Thoracic aorta (tissue), 2 donors: ENCODE data around the gene NRXN3. TPM values are rescaled to one million over a fixed set of nuclear protein-coding genes. Genes with fewer than 3 reads are reported as not detected.

Experiments
- ATAC-seq: fragments of 150-250 bp; one replicate; pipeline ENCODE4 v1.8.0; 2017; ENCODE audit warnings: low read depth; ENCODE audit not compliant: insufficient number of reproducible peaks, low FRiP score
- DNase-seq: peaks from one replicate; pipeline ENCODE4 v3.0.0-alpha.2; 2020; ENCODE audit warnings: low spot score
- H3K27ac ChIP-seq, 2 donors: fragments of 200-600 bp; sonication (generic); 1 replicate in 1 of 2; 2 replicates in 1 of 2; pipeline ENCODE4 v1.5.1; 2016; ENCODE audit warnings: mild to moderate bottlenecking in 2 of 2, moderate library complexity in 2 of 2
- H3K27me3 ChIP-seq: fragments of 200-600 bp; sonication (generic); replicated peaks from 2 replicates; pipeline ENCODE4 v1.6.0; 2016; ENCODE audit warnings: mild to moderate bottlenecking; ENCODE audit not compliant: insufficient read depth
- H3K36me3 ChIP-seq: fragments of 200-600 bp; sonication (generic); one replicate; pipeline ENCODE4 v1.5.1; 2016
- H3K4me1 ChIP-seq, 2 donors: fragments of 200-600 bp; sonication (generic); 1 replicate in 1 of 2; 2 replicates in 1 of 2; pipeline versions ENCODE4 v1.5.1 to v1.6.0; 2016; ENCODE audit warnings: low read depth in 2 of 2, mild to moderate bottlenecking in 1 of 2; ENCODE audit not compliant: control insufficient read depth in 1 of 2
- H3K4me3 ChIP-seq: fragments of 200-600 bp; sonication (generic); 2 replicates; pipeline ENCODE4 v1.5.1; 2016; ENCODE audit warnings: mild to moderate bottlenecking
- H3K9me3 ChIP-seq: fragments of 200-600 bp; sonication (generic); 2 replicates; pipeline ENCODE4 v1.5.1; 2016
- CTCF ChIP-seq: fragments of 200-600 bp; sonication (generic); IDR thresholded peaks from one replicate; pipeline ENCODE4 v1.5.1; 2019; ENCODE audit warnings: antibody characterized with exemption
- total RNA-seq, 2 donors: library from RNA; depleted of rRNA; stranded (reverse); fragments of >200 nt; gene quantifications; one replicate each; pipeline versions ENCODE4 v1.1.0 to v1.2.3, GENCODE V29; 2016

Gene NRXN3
- total RNA-seq, 2 donors from 2014 or later = 5.6 to 33.3 TPM

GRCh38 chr14:78172428-78172827 lies 2.3 kb downstream of the NRXN3 start:
- no peak for ATAC-seq
- H3K27me3 ChIP-seq = no peaks in the 10 kb centered on the region
- H3K4me3 ChIP-seq = no peak overlapping the region
- no peaks in the 10 kb centered on the region for H3K36me3 ChIP-seq
- no peaks in the 10 kb centered on the region for H3K9me3 ChIP-seq
- no peak overlapping the region for H3K27ac ChIP-seq
- no peaks in the 10 kb centered on the region for H3K4me1 ChIP-seq
- DNase-seq = no peak
- no peak for TF ChIP-seq CTCF

GRCh38 chr14:78173346-78174035 lies 3.3 kb downstream of the NRXN3 start:
- no peak overlapping the region for H3K4me3 ChIP-seq
- H3K27me3 ChIP-seq = no peaks in the 10 kb centered on the region
- H3K4me1 ChIP-seq = no peaks in the 10 kb centered on the region
- no peak overlapping the region for H3K27ac ChIP-seq
- no peak for DNase-seq
- no peaks in the 10 kb centered on the region for H3K9me3 ChIP-seq
- no peaks in the 10 kb centered on the region for H3K36me3 ChIP-seq
- TF ChIP-seq CTCF = no peak
- ATAC-seq = no peak

- Histone ChIP-seq H3K27ac (no peak overlapping the region), H3K4me3 (no peak overlapping the region), H3K36me3 (no peaks in the 10 kb centered on the region), H3K27me3 (no peaks in the 10 kb centered on the region), H3K4me1 (no peaks in the 10 kb centered on the region), H3K9me3 (no peaks in the 10 kb centered on the region)
- TF ChIP-seq CTCF = no peak
- DNase-seq = no peak
- no peak for ATAC-seq
These were observed 5.2 kb downstream of the NRXN3 start for GRCh38 chr14:78175412-78175811.

GRCh38 chr14:78178071-78178470 lies 7.9 kb downstream of the NRXN3 start:
- DNase-seq = no peak
- TF ChIP-seq CTCF = no peak
- Histone ChIP-seq H3K4me1 (no peaks in the 10 kb centered on the region), H3K4me3 (no peak overlapping the region), H3K9me3 (no peaks in the 10 kb centered on the region), H3K36me3 (no peaks in the 10 kb centered on the region), H3K27me3 (no peaks in the 10 kb centered on the region), H3K27ac (no peak overlapping the region)
- no peak for ATAC-seq

GRCh38 chr14:78178971-78179370 lies 8.8 kb downstream of the NRXN3 start:
- H3K9me3 ChIP-seq = no peaks in the 10 kb centered on the region
- no peak for ATAC-seq
- no peaks in the 10 kb centered on the region for H3K36me3 ChIP-seq
- H3K4me3 ChIP-seq = no peak overlapping the region
- no peaks in the 10 kb centered on the region for H3K27me3 ChIP-seq
- no peaks in the 10 kb centered on the region for H3K4me1 ChIP-seq
- H3K27ac ChIP-seq = no peak overlapping the region
- DNase-seq = no peak
- TF ChIP-seq CTCF = no peak
